H1 (cell line): Measurements from ENCODE around the gene RPRM. TPM values are rescaled to one million over a fixed set of nuclear protein-coding genes. Genes with fewer than 3 reads are reported as not detected.

Source experiments
- polyA plus RNA-seq, 7 experiments: library from polyadenylated mRNA; depleted of rRNA in 3 of 7; stranded (reverse) in 5 of 7; unstranded in 2 of 7; fragments of >200 nt in 5 of 7; fragments of 200-250 nt in 2 of 7; gene quantifications; 1 replicate in 5 of 7; 2 replicates in 1 of 7; 4 replicates in 1 of 7; pipeline versions ENCODE4 v1.2.1 to v1.2.3, GENCODE V29; 2011 to 2013; ENCODE audit warnings: missing spikeins in 2 of 7, mixed read lengths in 2 of 7
- small RNA-seq: library from polyadenylated mRNA; stranded (forward); fragments of <200 nt; extraction: miRNeasy Mini kit (QIAGEN cat#:217004); gene quantifications from one replicate; pipeline ENCODE3, GENCODE V24; 2013; ENCODE audit not compliant: insufficient read depth
- total RNA-seq: library from RNA; stranded (reverse); fragmentation: NEBNext Ultra II Directional; extraction: Animal tissue kit (Norgen Biotek cat#: 25700); gene quantifications from 2 replicates; pipeline ENCODE4 v1.2.1, GENCODE V29; 2021

The RPRM gene
- total and polyA plus RNA-seq, 2 of the 8 experiments (the other 6 are each of a cell fraction or from before 2014, with no cell fraction given), result 11.0 to 16.3 TPM

Small RNA genes within 50 kb of the gene (small RNA-seq; reads per million reads assigned to genes)
- gene RF00275, result not detected
